Stomach (tissue), 9 donors: ENCODE data around the gene NFE2L1. TPM values are rescaled to one million over a fixed set of nuclear protein-coding genes. Genes with fewer than 3 reads are reported as not detected.

Experiments used
- DNase-seq, 2 donors: peaks; one replicate each; pipeline versions ENCODE4 v3.0.0 to v3.0.0-alpha.2; 2013 to 2019
- H3K27ac ChIP-seq, 5 donors: fragments of 200-600 bp in 4 of 5; sonication (generic) in 4 of 5; one replicate each; pipeline ENCODE4 v1.5.1; 2013 to 2019; ENCODE audit warnings: mild to moderate bottlenecking in 1 of 5, moderate library complexity in 1 of 5
- H3K27me3 ChIP-seq, 3 donors: fragments of 200-600 bp; sonication (generic); one replicate each; pipeline ENCODE4 v1.5.1; 2017 to 2019; ENCODE audit warnings: mixed run types in 1 of 3
- H3K36me3 ChIP-seq, 4 donors: fragments of 200-600 bp; sonication (generic); 1 replicate in 3 of 4; 2 replicates in 1 of 4; pipeline ENCODE4 v1.5.1; 2016 to 2019
- H3K4me1 ChIP-seq, 4 donors: fragments of 200-600 bp; sonication (generic); one replicate each; pipeline ENCODE4 v1.5.1; 2016 to 2019
- H3K4me3 ChIP-seq, 4 donors: fragments of 200-600 bp; sonication (generic) in 3 of 4; one replicate each; pipeline ENCODE4 v1.5.1; 2016 to 2019; ENCODE audit warnings: mild to moderate bottlenecking in 1 of 4
- H3K9me3 ChIP-seq, 4 donors: fragments of 200-600 bp; sonication (generic); one replicate each; pipeline ENCODE4 v1.5.1; 2016 to 2019
- EP300 ChIP-seq: sonication (generic); formaldehyde crosslinking; IDR thresholded peaks from one replicate; pipeline ENCODE4 v1.6.1; 2017; ENCODE audit warnings: antibody characterized with exemption
- POLR2A ChIP-seq, 4 donors: fragments of 450-650 bp; IDR thresholded peaks; one replicate each; pipeline ENCODE4 v1.6.1; 2016; ENCODE audit warnings: antibody characterized with exemption in 4 of 4, control low read depth in 2 of 4, mild to moderate bottlenecking in 1 of 4, moderate library complexity in 1 of 4
- POLR2AphosphoS5 ChIP-seq, 3 donors: sonication (generic); formaldehyde crosslinking; IDR thresholded peaks; one replicate each; pipeline ENCODE4 v1.6.1; 2016; ENCODE audit warnings: antibody characterized with exemption in 3 of 3
- WGBS, 5 donors: extraction: QIAGEN DNeasy Blood & Tissue Kit in 3 of 5; methylation state at CpG; one replicate each; pipeline versions ENCODE4 v1.1.5 to v1.1.7; 2013 to 2018; 5-methylcytosine and 5-hydroxymethylcytosine counted together
- intact Hi-C: fragments of 100-400 bp; cut with DNase I; formaldehyde crosslinking; loops from one replicate; pipeline ENCODE4 v1.15.1; 2023; ENCODE audit warnings: low total_unique reads
- polyA plus RNA-seq, 3 donors: library from polyadenylated mRNA; stranded (reverse); fragments of 200-250 nt; gene quantifications; one replicate each; pipeline ENCODE4 v1.2.3, GENCODE V29; 2013
- small RNA-seq, 4 donors: library from RNA; depleted of rRNA; stranded (forward); fragments of <200 nt; gene quantifications; one replicate each; pipeline ENCODE3, GENCODE V24; 2016
- total RNA-seq, 5 donors: library from RNA; depleted of rRNA; stranded (reverse); fragments of >200 nt; gene quantifications; one replicate each; pipeline versions ENCODE4 v1.1.0 to v1.2.3, GENCODE V29; 2014 to 2016
- TF ChIP-seq, protein P1 (sequence below), 7 experiments: fragments of 450-650 bp in 4 of 7; fragments of 200-600 bp in 3 of 7; sonication (generic) in 3 of 7; IDR thresholded peaks; one replicate each; pipeline ENCODE4 v1.5.1; 2016 to 2019; ENCODE audit warnings: antibody characterized with exemption in 7 of 7, control low read depth in 2 of 7, mild to moderate bottlenecking in 1 of 7
- donor health status: healthy with polysubstance abuse.
- donor health status: Bipolar disorder and iron deficiency.
- donor health status: healthy.

Gene NFE2L1
- total and polyA plus RNA-seq, 8 donors: 25.2 to 160 (median 58.3) TPM

DNA sequence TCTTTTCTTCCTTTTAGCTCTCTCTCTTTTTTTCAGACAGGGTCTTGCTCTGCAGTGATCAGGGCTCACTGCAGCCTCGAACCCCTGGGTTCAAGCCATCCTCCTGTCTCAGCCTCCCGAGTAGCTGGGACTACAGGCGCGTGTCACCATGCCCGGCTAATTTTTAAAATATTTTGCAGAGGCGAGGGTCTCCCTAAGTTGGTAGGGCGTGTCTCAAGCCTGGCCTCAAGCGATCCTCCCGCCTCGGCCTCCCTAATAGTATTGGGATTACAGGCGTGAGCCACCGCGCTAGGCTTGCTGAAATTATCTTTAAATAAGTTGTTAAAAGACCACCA, 58.6 kb downstream of the NFE2L1 start:
- TF ChIP-seq, protein P1, sequence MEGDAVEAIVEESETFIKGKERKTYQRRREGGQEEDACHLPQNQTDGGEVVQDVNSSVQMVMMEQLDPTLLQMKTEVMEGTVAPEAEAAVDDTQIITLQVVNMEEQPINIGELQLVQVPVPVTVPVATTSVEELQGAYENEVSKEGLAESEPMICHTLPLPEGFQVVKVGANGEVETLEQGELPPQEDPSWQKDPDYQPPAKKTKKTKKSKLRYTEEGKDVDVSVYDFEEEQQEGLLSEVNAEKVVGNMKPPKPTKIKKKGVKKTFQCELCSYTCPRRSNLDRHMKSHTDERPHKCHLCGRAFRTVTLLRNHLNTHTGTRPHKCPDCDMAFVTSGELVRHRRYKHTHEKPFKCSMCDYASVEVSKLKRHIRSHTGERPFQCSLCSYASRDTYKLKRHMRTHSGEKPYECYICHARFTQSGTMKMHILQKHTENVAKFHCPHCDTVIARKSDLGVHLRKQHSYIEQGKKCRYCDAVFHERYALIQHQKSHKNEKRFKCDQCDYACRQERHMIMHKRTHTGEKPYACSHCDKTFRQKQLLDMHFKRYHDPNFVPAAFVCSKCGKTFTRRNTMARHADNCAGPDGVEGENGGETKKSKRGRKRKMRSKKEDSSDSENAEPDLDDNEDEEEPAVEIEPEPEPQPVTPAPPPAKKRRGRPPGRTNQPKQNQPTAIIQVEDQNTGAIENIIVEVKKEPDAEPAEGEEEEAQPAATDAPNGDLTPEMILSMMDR (IDR thresholded peaks at IDR 0.05): no peak
- TF ChIP-seq POLR2AphosphoS5 (IDR thresholded peaks at IDR 0.05): no peak
- no peak for TF ChIP-seq EP300
- TF ChIP-seq POLR2A (IDR thresholded peaks at IDR 0.05): no peak
- intact Hi-C loops: no loop called here
- peaks cover 0 to 1% (median under 1%) of the 10 kb centered on the region in 4 donors for H3K36me3 ChIP-seq
- H3K4me3 ChIP-seq: peak overlapping the region; percentile 70 to 85 (median 73)
- WGBS, 5 donors: 33 to 43% (median 40%) methylated on average over 13 of the region's 13 CpGs
- no peaks in the 10 kb centered on the region for H3K9me3 ChIP-seq
- no peak for DNase-seq
- no peaks in the 10 kb centered on the region for H3K27me3 ChIP-seq
- peak overlapping the region; percentile 94 to 98 (median 96) for H3K27ac ChIP-seq
- H3K4me1 ChIP-seq: peaks cover 11 to 48% (median 35%) of the 10 kb centered on the region in 4 donors

DNA sequence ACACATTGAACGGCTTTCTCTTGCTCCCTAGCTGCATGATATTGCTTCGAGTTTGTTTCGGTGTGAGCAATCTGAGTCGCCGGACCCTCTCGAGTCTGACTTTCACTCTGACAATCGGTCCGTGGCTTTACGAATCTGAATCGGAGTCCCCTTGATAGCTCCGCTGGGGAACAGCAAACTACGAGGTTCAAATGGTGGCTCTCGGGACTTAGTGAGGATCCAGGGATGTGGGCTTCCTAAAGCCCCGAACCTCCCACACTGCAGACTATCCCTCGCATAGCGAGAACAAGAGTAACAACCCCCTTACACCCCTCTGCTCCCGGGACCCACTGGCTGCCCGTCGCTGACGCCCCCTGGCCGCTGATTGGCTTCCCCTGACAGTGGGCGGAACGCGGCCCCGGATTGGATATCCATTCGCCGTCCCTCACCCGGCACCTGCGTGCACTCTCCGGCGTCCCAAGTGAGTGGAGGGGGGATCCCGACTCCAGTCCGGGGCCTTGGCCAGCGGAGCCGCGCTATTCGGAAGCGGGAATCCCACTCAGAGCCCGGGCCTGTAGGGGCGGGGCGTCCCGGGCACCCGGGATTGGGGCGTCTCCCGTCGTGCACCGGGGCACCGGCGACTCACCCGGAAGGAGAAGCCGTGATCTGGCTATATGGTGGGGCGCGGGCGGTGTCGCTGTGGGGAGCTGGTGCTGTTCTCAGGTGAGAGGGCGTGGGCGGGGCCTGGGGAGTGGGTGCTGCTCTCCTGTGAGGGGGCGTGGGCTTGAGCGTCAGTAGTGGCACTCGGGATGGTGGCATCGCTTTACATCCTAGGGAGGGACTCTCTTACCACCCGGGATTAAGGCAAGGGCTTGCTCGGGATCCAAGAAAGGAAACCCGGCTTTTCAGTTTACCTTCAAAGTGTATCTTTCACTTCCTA, 59.2 kb downstream of the NFE2L1 start, which contains the start of gene SNX11:
Gene SNX11 (plus strand): TSS at position 630 of the 919 bp plus-strand sequence. CDS start 4,278 bp downstream, outside the sequence.
- Histone ChIP-seq H3K36me3 (peaks cover 0 to 7% (median 3%) of the 10 kb centered on the region in 4 donors), H3K4me1 (peaks cover 11 to 49% (median 35%) of the 10 kb centered on the region in 4 donors), H3K4me3 (peak within 1 kb of the TSS; percentile 70 to 85 (median 73)), H3K9me3 (no peaks in the 10 kb centered on the region), H3K27me3 (no peaks in the 10 kb centered on the region), H3K27ac (peak within 1 kb of the TSS; percentile 94 to 98 (median 96))
- peak; percentile 93 to 96 for DNase-seq
- 0 to 1% (median 0%) methylated on average over 33 to 64 of the region's 64 CpGs for WGBS, 5 donors
- intact Hi-C loops: no loop called here
- TF ChIP-seq, protein P1 (IDR thresholded peaks at IDR 0.05): no peak
- TF ChIP-seq POLR2AphosphoS5 (IDR thresholded peaks at IDR 0.05) (peak in 2 of 3 donors; percentile 58 to 79), EP300 (no peak), POLR2A (IDR thresholded peaks at IDR 0.05) (peak in 1 of 4 donors; percentile 50)

DNA sequence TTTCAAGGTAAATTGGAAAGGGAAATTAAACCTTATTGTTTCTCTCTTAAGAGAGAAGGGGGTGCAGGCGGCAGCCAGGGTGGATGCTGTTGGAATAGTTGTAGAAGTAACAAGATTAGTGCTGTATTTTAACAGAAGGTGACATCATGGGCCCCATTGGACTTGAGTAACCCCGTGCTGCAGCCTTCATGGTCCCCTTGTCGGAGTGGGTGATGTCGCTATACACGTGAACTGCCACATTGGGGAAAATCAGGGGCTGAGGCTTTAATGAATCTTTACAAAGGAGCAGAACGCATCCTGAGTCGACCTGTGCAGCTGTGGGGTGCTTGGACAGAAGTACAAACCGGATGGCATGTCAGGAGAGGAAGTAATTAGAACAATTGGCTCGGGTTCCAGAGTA, 62.6 kb downstream of the NFE2L1 start:
- TF ChIP-seq EP300 (no peak), POLR2A (IDR thresholded peaks at IDR 0.05) (no peak), POLR2AphosphoS5 (IDR thresholded peaks at IDR 0.05) (no peak)
- TF ChIP-seq, protein P1 (IDR thresholded peaks at IDR 0.05): no peak
- peaks cover 11 to 51% (median 35%) of the 10 kb centered on the region in 4 donors for H3K4me1 ChIP-seq
- no peaks in the 10 kb centered on the region for H3K27me3 ChIP-seq
- WGBS, 5 donors: 65 to 79% (median 78%) methylated on average over 9 of the region's 9 CpGs
- no peaks in the 10 kb centered on the region for H3K9me3 ChIP-seq
- no peak overlapping the region for H3K27ac ChIP-seq
- no peak overlapping the region for H3K4me3 ChIP-seq
- peaks cover 7 to 41% (median 35%) of the 10 kb centered on the region in 4 donors for H3K36me3 ChIP-seq
- intact Hi-C loops: no loop called here
- no peak for DNase-seq

Small RNA genes lying within 50 kb of the gene (small RNA-seq; reads per million reads assigned to genes)
- gene AC004477.2: 0 reads per million in 4 donors
- 142 to 204 (median 159) reads per million in 4 donors for gene MIR152
- 0 reads per million in 4 donors for gene RNU6-1201P

Other genes starting within 250 kb of the NFE2L1 start
- 100 to 1,000 TPM in 3 of 5 donors, 10 to 100 TPM in 2; 26.3 to 330 (median 141) TPM for gene OSBPL7, start 226.6 kb upstream of the NFE2L1 start, total RNA-seq
- 10 to 100 TPM in 2 of 3 donors, 1 to 10 TPM in 1; 7.9 to 22.6 (median 19.4) TPM for gene OSBPL7, start 226.6 kb upstream of the NFE2L1 start, polyA plus RNA-seq
- gene MRPL10, start 216.8 kb upstream of the NFE2L1 start, total RNA-seq: 10 to 100 TPM in 4 of 5 donors, 1 to 10 TPM in 1; 7.8 to 85.2 (median 24.6) TPM
- gene MRPL10, start 216.8 kb upstream of the NFE2L1 start, polyA plus RNA-seq: 10 to 100 TPM; 37.1 to 69.7 (median 38.1) TPM
- not detected for gene LRRC46, start 216.7 kb upstream of the NFE2L1 start, total RNA-seq
- gene LRRC46, start 216.7 kb upstream of the NFE2L1 start, polyA plus RNA-seq: under 1 TPM; 0.31 to 0.75 (median 0.48) TPM
- 10 to 100 TPM in 4 of 5 donors, 1 to 10 TPM in 1; 7.0 to 44.9 (median 22.2) TPM for gene SCRN2, start 207.1 kb upstream of the NFE2L1 start, total RNA-seq
- gene SCRN2, start 207.1 kb upstream of the NFE2L1 start, polyA plus RNA-seq: 10 to 100 TPM; 30.5 to 38.3 (median 32.1) TPM
- 1 to 10 TPM in 1 of 5 donors, under 1 TPM in 1, not detected in 3; 0.92 to 3.0 TPM for gene SP6, start 197.2 kb upstream of the NFE2L1 start, total RNA-seq
- gene SP6, start 197.2 kb upstream of the NFE2L1 start, polyA plus RNA-seq: under 1 TPM; 0.31 to 0.38 (median 0.31) TPM
- gene SP2, start 152.1 kb upstream of the NFE2L1 start, total RNA-seq: 10 to 100 TPM in 2 of 5 donors, 1 to 10 TPM in 2, under 1 TPM in 1; 0.87 to 22.8 (median 3.1) TPM
- 10 to 100 TPM in 1 of 3 donors, 1 to 10 TPM in 2; 4.7 to 11.9 (median 8.0) TPM for gene SP2, start 152.1 kb upstream of the NFE2L1 start, polyA plus RNA-seq
- gene PNPO, start 106.8 kb upstream of the NFE2L1 start, total RNA-seq: 10 to 100 TPM in 4 of 5 donors, not detected in 1; 12.1 to 44.2 (median 19.8) TPM
- gene PNPO, start 106.8 kb upstream of the NFE2L1 start, polyA plus RNA-seq: 10 to 100 TPM in 1 of 3 donors, 1 to 10 TPM in 2; 7.6 to 10.3 (median 8.6) TPM
- 10 to 100 TPM; 23.9 to 93.6 (median 69.8) TPM for gene PRR15L, start 90.5 kb upstream of the NFE2L1 start, total RNA-seq
- gene PRR15L, start 90.5 kb upstream of the NFE2L1 start, polyA plus RNA-seq: 100 to 1,000 TPM in 1 of 3 donors, 10 to 100 TPM in 2; 71.0 to 102 (median 97.9) TPM
- gene CDK5RAP3, start 77.2 kb upstream of the NFE2L1 start, total RNA-seq: 100 to 1,000 TPM; 101 to 682 (median 474) TPM
- 100 to 1,000 TPM; 155 to 300 (median 242) TPM for gene CDK5RAP3, start 77.2 kb upstream of the NFE2L1 start, polyA plus RNA-seq
- gene COPZ2, start 10.6 kb upstream of the NFE2L1 start, total RNA-seq: 100 to 1,000 TPM in 1 of 5 donors, 10 to 100 TPM in 2, 1 to 10 TPM in 2; 6.8 to 187 (median 12.3) TPM
- gene COPZ2, start 10.6 kb upstream of the NFE2L1 start, polyA plus RNA-seq: 10 to 100 TPM; 17.0 to 20.4 (median 17.1) TPM
- gene CBX1, start 53.1 kb downstream of the NFE2L1 start, total RNA-seq: 10 to 100 TPM; 12.8 to 65.6 (median 40.3) TPM
- gene CBX1, start 53.1 kb downstream of the NFE2L1 start, polyA plus RNA-seq: 10 to 100 TPM; 21.3 to 27.3 (median 23.4) TPM
- gene SNX11, start 59.4 kb downstream of the NFE2L1 start, total RNA-seq: 10 to 100 TPM in 3 of 5 donors, 1 to 10 TPM in 2; 3.5 to 35.7 (median 13.8) TPM
- 10 to 100 TPM; 13.2 to 16.8 (median 14.4) TPM for gene SNX11, start 59.4 kb downstream of the NFE2L1 start, polyA plus RNA-seq